Left lung (tissue), 10 donors: ENCODE results near the gene RASGRP3. TPM values are rescaled to one million over a fixed set of nuclear protein-coding genes. Genes with fewer than 3 reads are reported as not detected.

ENCODE experiments used
- ATAC-seq: fragments of 200-7000 bp; cut with Tn5 transposase; one replicate; pipeline ENCODE4 v1.9.1; 2020; ENCODE audit warnings: moderate library complexity
- DNase-seq, 4 donors: peaks; one replicate each; pipeline ENCODE4 v3.0.0-alpha.2; 2013 to 2020
- H3K27ac ChIP-seq, 2 donors: fragments of 200-600 bp; sonication (generic) in 1 of 2; one replicate each; pipeline versions ENCODE4 v1.5.0 to v1.8.0; 2020 to 2021
- H3K27me3 ChIP-seq, 2 donors: fragments of 200-600 bp; sonication (generic) in 1 of 2; one replicate each; pipeline versions ENCODE4 v1.5.0 to v1.8.0; 2020 to 2021
- H3K36me3 ChIP-seq, 2 donors: fragments of 200-600 bp; sonication (generic) in 1 of 2; one replicate each; pipeline versions ENCODE4 v1.5.0 to v1.8.0; 2020 to 2021
- H3K4me1 ChIP-seq, 2 donors: fragments of 200-600 bp; one replicate each; pipeline ENCODE4 v1.8.0; 2021
- H3K4me3 ChIP-seq, 2 donors: fragments of 200-600 bp; sonication (generic) in 1 of 2; one replicate each; pipeline versions ENCODE4 v1.5.0 to v1.8.0; 2020 to 2021; ENCODE audit warnings: mild to moderate bottlenecking in 1 of 2
- H3K9me3 ChIP-seq, 2 donors: fragments of 200-600 bp; sonication (generic) in 1 of 2; one replicate each; pipeline versions ENCODE4 v1.5.0 to v1.8.0; 2020 to 2021
- intact Hi-C, 2 donors: fragments of 100-400 bp; cut with DNase I; formaldehyde crosslinking; loops; one replicate each; pipeline versions ENCODE4 v1.11.2 to v1.14.2; 2022
- polyA plus RNA-seq, 6 donors: library from polyadenylated mRNA; unstranded; fragments of 120-200 nt; gene quantifications; one replicate each; pipeline ENCODE4 v1.2.1, GENCODE V29; 2013; ENCODE audit not compliant: insufficient read length in 6 of 6
- total RNA-seq, 2 donors: library from RNA; stranded (reverse); fragmentation: NEBNext Ultra II Directional; extraction: Animal tissue kit (Norgen Biotek cat#: 25700); gene quantifications; one replicate each; pipeline ENCODE4 v1.2.1, GENCODE V29; 2021
- TF ChIP-seq, protein P1 (sequence below), 2 donors: fragments of 200-600 bp; sonication (generic) in 1 of 2; IDR thresholded peaks; one replicate each; pipeline versions ENCODE4 v1.5.0 to v1.8.0; 2021; ENCODE audit warnings: antibody characterized with exemption in 2 of 2
- donor health status: DM: no; HTN: yes; CAD: no.
- donor health status: DM: no; HTN: no; CAD: no.

The RASGRP3 gene
- total and polyA plus RNA-seq, 8 donors = 20.3 to 48.7 (median 36.8) TPM

DNA sequence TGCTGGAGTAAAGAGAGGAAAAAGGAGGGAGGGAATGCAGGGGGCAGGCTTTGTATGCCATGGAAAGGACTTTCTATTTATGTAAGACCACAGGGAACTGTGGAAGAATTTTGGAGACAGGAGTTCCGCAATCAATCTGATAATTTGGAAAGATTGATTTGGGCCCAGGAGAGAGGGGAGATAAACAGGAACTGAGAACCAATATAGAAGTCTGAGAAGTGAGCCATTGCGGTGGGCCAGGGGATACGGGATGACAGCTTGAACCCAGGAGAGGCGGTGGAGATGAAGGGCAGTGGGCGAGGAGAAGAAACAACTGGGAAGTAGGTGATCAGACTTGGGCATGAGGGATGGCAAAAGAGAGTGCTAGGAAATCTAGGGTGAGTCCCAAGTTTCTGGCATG lies 23.7 kb downstream of the RASGRP3 start:
- Histone ChIP-seq H3K36me3 (no peaks in the 10 kb centered on the region), H3K27ac (no peak overlapping the region), H3K9me3 (no peaks in the 10 kb centered on the region), H3K4me1 (peaks cover 9 to 27% of the 10 kb centered on the region in 2 donors), H3K4me3 (no peak overlapping the region), H3K27me3 (no peaks in the 10 kb centered on the region)
- TF ChIP-seq, protein P1, sequence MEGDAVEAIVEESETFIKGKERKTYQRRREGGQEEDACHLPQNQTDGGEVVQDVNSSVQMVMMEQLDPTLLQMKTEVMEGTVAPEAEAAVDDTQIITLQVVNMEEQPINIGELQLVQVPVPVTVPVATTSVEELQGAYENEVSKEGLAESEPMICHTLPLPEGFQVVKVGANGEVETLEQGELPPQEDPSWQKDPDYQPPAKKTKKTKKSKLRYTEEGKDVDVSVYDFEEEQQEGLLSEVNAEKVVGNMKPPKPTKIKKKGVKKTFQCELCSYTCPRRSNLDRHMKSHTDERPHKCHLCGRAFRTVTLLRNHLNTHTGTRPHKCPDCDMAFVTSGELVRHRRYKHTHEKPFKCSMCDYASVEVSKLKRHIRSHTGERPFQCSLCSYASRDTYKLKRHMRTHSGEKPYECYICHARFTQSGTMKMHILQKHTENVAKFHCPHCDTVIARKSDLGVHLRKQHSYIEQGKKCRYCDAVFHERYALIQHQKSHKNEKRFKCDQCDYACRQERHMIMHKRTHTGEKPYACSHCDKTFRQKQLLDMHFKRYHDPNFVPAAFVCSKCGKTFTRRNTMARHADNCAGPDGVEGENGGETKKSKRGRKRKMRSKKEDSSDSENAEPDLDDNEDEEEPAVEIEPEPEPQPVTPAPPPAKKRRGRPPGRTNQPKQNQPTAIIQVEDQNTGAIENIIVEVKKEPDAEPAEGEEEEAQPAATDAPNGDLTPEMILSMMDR (IDR thresholded peaks at IDR 0.05) = no peak
- intact Hi-C loops = no loop called here
- no peak for DNase-seq
- no peak for ATAC-seq

DNA sequence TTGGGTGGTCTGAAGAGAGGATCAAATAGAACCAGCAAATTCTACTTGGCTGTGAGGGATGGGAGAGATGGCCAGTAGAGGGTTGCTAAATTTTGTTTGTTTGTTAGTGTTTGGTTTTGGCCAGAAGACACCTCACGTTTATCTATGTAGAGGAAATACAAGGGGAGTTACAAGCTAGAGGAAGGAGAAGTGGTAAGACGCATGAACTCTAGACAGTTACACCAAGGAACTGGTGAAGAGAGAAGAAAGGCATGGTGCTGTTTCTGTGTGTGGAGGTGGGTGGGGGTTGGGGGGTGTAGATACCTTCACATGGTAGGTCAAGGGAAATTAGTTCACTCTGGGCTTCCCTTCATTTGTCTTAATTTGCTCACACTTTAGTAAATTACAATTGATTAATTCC lies 25.6 kb downstream of the RASGRP3 start:
- Histone ChIP-seq H3K4me1 (peaks cover 5 to 17% of the 10 kb centered on the region in 2 donors), H3K36me3 (no peaks in the 10 kb centered on the region), H3K9me3 (no peaks in the 10 kb centered on the region), H3K27me3 (no peaks in the 10 kb centered on the region), H3K4me3 (no peak overlapping the region), H3K27ac (no peak overlapping the region)
- intact Hi-C loops = no loop called here
- DNase-seq (no peak), ATAC-seq (no peak)
- TF ChIP-seq, protein P1 (IDR thresholded peaks at IDR 0.05) = no peak

DNA sequence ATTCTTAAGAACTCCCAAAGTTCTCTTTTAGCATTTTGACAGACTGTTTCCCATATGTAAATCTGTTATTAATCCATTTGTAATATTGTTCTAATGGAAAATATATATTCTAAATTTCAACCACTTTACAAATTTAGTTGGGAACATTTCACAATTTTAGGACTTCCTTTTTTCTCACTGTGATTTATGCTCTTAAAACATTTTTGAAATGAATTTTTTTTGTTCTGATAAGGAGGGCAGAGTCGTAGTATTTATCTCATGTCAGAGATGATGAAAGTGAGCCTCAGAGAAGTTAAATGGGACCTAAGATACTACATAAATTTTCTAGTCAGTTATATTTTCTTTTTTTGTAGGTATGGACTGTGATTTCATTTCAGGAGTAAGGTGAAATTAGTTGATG lies 26.6 kb downstream of the RASGRP3 start:
- H3K36me3 ChIP-seq = no peaks in the 10 kb centered on the region
- H3K4me1 ChIP-seq = peaks cover 0 to 9% of the 10 kb centered on the region in 2 donors
- no peak overlapping the region for H3K27ac ChIP-seq
- no peaks in the 10 kb centered on the region for H3K9me3 ChIP-seq
- no peak overlapping the region for H3K4me3 ChIP-seq
- no peaks in the 10 kb centered on the region for H3K27me3 ChIP-seq
- TF ChIP-seq, protein P1 (IDR thresholded peaks at IDR 0.05) = no peak
- intact Hi-C loops = no loop called here
- no peak for ATAC-seq
- no peak for DNase-seq

DNA sequence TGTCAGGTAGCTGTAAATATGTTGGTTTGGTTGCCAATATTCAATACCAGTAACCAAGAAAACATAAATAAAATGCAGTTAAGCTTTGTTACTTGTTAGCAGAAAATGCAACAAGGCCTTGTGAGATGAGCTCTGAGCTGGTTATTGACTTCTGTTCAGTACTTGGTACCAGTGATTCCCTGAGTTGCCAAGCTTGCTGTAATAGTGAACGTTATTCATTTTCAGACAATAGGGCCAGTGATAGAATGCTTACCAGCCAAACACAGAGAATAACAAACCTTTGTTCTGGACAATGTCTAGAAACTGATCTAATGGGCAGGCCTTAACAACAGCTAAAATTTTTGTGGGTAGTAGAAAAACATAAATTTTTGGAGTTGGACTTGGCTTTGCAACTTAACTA lies 29.5 kb downstream of the RASGRP3 start:
- intact Hi-C loops = no loop called here
- Histone ChIP-seq H3K9me3 (no peaks in the 10 kb centered on the region), H3K27me3 (no peaks in the 10 kb centered on the region), H3K4me3 (no peak overlapping the region), H3K4me1 (peaks cover 0 to 9% of the 10 kb centered on the region in 2 donors), H3K36me3 (no peaks in the 10 kb centered on the region), H3K27ac (no peak overlapping the region)
- ATAC-seq (no peak), DNase-seq (no peak)
- TF ChIP-seq, protein P1 (IDR thresholded peaks at IDR 0.05) = no peak

DNA sequence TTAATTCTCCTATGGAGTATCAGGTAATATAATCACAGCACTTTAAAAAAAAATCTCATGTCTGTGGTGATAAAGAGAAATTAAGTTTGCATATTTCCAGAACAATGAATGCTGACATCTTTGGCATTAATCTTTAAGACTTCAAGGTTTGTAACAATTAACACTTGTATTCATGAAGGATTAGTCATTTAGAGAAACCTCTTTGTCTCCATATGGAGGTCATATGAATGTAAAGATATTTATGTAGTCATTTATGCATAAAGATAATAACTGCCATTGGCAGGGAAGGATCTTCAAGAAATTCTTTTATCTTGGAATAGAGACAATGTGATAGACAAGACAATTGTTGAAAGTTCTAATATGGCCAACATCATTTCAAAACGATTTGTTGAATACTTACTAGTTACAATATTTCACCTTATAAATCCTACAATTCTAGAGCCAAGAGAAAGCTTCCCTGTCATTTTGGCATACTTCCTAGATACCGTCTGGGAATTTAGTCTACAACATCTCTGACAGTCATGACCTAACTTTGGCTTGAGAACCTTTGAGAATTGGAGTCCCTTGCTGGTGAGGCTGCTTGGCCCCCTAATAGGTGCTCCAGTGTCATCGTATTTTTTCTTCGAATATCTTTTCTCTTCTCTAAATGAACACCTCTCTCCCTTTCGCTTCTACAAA lies 33.6 kb downstream of the RASGRP3 start:
- no peak overlapping the region for H3K4me3 ChIP-seq
- ATAC-seq = no peak

More for the DNA sequence above, 33.6 kb downstream of the RASGRP3 start:
- Histone ChIP-seq H3K36me3 (no peaks in the 10 kb centered on the region), H3K9me3 (no peaks in the 10 kb centered on the region), H3K27ac (no peak overlapping the region), H3K27me3 (no peaks in the 10 kb centered on the region), H3K4me1 (no peaks in the 10 kb centered on the region)
- intact Hi-C loops = no loop called here
- DNase-seq = no peak
- TF ChIP-seq, protein P1 (IDR thresholded peaks at IDR 0.05) = no peak
